Vagina (tissue), 2 donors: Measurements from ENCODE around the gene FGG.

Source experiments
- POLR2AphosphoS5 ChIP-seq, 2 donors: sonication (generic); formaldehyde crosslinking; IDR thresholded peaks; one replicate each; pipeline ENCODE4 v1.9.0; 2017; ENCODE audit warnings: antibody characterized with exemption in 2 of 2, mild to moderate bottlenecking in 2 of 2, low read depth in 1 of 2; ENCODE audit not compliant: insufficient read depth in 1 of 2
- TF ChIP-seq, protein P1 (sequence below), 3 experiments: fragments of 450-650 bp in 2 of 3; fragments of 200-600 bp in 1 of 3; sonication (generic) in 1 of 3; IDR thresholded peaks; one replicate each; pipeline ENCODE4 v1.5.1; 2017 to 2019; ENCODE audit warnings: antibody characterized with exemption in 3 of 3, mild to moderate bottlenecking in 2 of 3, moderate library complexity in 2 of 3

DNA sequence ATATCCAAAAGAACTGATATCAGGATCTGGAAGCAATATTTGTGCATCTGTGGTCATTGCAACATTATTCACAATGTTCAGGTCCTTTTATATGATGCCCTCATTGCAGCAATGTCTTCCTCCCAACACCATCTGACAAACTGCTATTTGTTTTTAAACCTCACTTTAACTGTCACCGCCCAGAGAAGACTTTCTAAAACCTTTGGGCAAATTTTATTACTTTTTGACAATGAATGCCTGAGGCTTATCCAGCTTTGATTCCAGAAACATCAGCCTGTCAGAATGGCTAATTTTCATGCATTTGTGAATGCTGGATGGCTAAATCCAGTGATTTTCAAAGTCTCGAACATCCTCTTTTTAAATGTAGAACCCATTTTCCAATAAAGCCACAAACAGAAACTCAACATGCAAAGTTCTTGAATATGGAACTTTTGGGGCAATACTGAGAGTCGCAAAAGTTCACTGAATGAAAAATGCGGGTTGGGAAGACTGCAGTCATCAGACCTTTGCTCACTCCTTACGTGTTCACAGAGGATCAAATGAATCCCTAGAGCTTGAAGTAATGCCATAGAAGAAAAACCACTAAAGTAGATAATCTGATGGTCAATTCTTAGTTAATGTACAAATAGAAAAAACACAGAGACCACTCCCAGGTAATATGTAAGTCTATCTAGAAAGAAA is 39.1 kb downstream of the FGG start:
- no peak for TF ChIP-seq POLR2AphosphoS5 (IDR thresholded peaks at IDR 0.05; ENCODE audit: insufficient read depth in 1 of 2, low read depth in 1 of 2)
- TF ChIP-seq, protein P1, sequence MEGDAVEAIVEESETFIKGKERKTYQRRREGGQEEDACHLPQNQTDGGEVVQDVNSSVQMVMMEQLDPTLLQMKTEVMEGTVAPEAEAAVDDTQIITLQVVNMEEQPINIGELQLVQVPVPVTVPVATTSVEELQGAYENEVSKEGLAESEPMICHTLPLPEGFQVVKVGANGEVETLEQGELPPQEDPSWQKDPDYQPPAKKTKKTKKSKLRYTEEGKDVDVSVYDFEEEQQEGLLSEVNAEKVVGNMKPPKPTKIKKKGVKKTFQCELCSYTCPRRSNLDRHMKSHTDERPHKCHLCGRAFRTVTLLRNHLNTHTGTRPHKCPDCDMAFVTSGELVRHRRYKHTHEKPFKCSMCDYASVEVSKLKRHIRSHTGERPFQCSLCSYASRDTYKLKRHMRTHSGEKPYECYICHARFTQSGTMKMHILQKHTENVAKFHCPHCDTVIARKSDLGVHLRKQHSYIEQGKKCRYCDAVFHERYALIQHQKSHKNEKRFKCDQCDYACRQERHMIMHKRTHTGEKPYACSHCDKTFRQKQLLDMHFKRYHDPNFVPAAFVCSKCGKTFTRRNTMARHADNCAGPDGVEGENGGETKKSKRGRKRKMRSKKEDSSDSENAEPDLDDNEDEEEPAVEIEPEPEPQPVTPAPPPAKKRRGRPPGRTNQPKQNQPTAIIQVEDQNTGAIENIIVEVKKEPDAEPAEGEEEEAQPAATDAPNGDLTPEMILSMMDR (IDR thresholded peaks at IDR 0.05): no peak
